GM18907 (cell line): ENCODE results near the gene ELOA.
A peak's percentile ranks its signal among the peaks of the same experiment; 100 is the strongest.
"Not testable (repeated sequence)": the region's sequence is repeated elsewhere in the genome, so short reads cannot be mapped to it uniquely, and the experiment has no call there.

ENCODE experiments used
- ATAC-seq: cut with Tn5 transposase; IDR thresholded peaks from one replicate; pipeline ENCODE4 v1.9.1; 2021; ENCODE audit warnings: mild to moderate bottlenecking, moderate library complexity; ENCODE audit not compliant: unreplicated experiment

The ELOA gene

DNA sequence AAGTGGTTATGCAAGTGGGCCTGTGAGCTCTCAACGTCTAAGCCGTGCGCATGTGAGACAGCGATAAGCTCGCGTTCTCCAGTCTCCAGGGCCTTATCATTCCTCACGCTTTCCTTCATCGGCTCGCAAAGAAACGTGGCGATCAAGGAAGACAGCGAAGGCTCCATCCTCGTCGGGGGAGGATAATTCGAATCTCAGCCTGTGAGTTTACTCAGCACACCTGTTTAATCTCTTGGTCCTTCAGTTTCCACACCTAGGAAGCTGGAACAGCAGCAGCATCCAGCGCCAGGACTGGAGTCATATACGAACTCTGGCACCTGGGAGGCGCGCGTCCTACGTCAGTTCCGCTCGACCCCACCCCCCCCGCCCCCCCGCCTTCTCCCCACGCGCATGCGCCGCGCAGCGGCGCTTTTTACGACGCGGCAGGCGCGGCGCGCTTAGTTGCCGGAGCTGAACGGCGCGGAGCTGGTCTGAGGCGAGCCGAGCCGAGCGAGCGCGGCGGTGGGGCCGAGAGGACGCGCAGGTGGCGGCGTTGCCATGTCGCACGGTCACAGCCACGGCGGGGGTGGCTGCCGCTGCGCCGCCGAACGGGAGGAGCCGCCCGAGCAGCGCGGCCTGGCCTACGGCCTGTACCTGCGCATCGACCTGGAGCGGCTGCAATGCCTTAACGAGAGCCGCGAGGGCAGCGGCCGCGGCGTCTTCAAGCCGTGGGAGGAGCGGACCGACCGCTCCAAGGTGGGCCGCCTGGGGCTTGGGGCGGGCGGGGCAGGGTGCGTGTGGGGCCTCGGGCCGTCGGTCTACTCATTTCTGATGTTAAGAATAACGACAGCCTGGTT lies 34.9 kb downstream of the ELOA start, which contains the start of gene PITHD1:
TSS of gene PITHD1 (plus strand) at position 440 of the 836 bp plus-strand sequence. CDS start at position 538, 98 bp downstream.
- ATAC-seq, result peak; percentile 75

DNA sequence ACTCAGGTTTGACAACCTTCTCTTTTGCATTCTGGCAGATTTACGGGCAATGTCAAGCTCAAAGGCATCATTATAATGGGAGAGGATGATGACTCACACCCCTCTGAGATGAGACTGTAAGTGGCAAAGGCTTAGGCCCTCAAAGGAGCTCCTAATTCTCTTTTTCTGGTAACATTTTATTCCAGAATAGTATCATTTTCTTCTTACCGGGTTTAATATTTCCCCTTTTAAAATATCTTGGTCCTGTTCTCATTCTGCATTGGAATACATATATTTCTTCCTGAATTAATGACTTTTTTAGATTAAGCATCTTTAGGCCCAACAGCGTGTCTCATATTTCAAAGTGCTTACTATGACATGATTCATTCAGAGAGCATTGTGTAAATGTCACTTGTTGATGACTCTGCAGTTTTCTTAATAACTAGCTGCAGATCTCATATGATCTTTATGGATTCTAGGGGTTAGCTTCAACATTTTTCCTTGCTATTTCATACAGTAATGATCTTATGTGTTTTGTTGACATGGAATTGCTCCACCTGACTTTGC lies 36.6 kb downstream of the ELOA start:
- no peak for ATAC-seq

DNA sequence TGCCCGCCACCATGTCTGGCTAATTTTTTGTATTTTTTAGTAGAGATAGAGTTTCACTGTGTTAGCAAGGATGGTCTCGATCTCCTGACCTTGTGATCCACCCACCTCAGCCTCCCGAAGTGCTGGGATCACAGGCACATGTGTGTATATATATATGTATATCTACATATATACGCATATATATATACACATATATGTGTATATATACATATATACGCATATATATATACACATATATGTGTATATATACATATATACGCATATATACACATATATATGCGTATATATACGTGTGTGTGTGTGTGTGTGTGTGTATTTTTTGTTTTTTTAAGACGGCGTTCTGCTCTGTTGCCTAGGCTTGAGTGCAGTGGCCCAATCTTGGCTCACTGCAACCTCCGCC lies 39.9 kb downstream of the ELOA start:
- not testable (repeated sequence) for ATAC-seq

DNA sequence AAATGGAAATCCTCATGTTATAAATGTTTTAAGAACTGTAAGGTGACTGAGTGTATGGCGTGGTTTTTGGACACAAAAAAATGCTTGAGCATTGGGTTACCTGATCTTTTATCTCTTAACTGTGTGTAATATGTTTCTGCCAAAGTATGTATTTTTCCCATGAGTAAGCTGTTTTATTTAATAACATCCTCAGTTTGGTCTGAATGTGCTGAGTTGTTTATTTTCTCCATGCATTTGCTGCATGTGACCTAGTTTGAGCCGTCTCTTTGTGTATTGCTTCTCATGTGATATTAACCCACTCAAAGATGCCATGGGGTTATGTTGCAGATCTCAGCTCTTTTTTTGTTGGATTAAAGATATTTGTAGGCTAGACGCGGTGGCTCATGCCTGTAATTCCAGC lies 41.6 kb downstream of the ELOA start:
- ATAC-seq, result no peak

DNA sequence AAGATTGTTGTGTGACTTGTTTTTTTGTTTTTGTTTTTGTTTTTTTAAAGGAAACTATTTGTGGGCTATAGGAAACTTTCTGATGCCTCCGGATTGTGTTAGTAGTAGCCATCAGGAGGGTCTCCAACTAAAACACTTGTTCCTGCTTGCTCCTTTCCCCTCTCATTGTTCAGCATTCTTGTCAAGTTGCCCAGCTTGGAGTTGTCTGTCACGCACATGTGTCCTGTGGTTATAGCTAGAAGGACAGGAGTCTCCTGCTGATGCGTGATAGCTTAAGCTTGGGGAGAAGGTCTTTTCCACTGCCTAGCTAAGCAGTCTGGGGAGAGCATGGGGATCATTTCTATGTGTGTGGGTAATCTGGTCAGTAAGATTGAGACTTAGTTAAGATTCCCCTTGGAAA lies 44.4 kb downstream of the ELOA start:
- no peak for ATAC-seq

DNA sequence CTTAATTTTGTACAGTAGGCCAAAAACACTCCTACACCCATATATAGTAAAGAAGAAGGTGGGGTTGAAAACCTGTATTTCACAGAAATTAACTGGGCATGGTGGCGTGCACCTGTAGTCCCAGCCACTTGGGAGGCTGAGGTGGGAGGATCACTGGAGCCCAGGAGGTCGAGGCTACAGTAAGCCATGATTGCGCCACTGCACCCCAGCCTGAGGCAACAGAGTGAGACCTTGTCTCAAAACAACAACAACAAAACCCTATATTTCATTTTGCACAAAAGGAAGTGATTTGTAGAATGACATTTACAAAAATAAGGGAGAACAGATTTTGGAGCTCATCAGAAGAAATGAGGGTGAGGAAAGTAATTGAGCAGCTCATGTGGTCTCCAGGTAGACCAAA lies 45.4 kb downstream of the ELOA start:
- no peak for ATAC-seq

DNA sequence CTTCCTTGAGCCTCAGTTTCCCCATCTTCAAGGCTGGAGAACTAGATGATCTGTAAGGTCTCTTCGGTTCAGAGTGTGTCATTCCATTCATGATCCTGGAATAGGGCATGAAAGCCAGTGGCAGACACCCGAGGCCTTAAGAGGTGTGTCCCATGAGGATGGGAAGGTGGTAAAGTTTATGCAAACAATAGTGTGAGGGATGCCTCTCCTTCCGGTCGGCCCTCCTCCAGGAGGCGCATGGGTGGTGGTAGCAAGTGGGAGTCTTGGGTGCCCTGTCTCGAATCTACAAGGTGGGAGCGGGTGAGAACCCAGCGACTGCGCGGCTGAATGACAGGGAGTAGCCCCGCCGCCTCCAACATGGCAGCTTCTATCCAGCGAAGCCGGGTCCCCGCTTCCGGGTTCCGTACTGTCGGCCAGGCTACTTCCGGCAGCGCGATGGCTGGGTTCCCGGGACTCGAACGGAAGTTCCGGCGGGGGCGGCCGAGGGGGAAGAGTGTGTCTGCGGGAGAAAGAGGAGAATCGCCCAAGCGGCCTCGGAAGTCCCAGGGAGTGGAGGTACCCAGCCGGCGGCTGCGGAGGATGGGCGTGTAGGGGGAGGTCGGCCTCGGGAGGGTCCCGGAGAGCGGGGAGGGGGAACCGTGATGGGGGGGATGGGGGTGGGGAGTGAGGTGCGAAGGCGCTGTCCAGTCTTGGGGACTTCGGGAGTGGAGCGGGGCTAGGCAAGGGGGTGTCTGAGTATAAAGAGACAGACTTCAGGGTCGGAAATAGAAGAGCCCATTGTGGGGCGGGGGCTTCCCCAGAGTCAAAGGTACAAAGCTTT lies 47.6 kb downstream of the ELOA start, which contains the start of gene LYPLA2:
TSS of gene LYPLA2 (plus strand) at position 450 of the 820 bp plus-strand sequence. CDS start 1,538 bp downstream, outside the sequence.
- peak; percentile 66 for ATAC-seq

DNA sequence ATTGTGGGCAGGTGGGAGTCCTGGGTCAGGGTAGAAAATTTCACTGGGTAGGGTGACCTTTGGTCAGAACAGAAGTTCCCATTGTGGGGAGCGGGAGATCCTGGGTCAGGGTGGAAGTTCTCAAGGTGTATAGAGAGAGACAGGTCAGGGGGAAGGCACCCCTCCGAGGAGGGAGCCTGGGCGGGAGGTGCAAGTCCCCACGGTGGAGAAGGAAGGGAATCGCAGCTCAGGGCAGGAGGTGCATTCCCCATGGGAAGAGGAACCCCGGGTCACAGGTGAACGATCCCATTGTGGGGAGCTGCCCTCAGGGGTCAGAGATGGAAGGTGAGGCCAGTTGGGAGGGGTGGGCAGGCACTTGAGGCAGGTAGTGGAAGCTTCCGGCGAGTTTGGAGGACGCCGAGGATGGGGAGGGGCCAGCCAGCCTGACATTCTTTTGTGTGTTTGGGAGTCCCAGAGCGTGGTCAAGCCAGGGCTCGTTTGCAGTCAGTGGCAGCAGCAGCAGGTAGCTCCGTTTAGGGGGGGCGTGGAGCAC lies 48.3 kb downstream of the ELOA start:
- peak; percentile 4 for ATAC-seq

DNA sequence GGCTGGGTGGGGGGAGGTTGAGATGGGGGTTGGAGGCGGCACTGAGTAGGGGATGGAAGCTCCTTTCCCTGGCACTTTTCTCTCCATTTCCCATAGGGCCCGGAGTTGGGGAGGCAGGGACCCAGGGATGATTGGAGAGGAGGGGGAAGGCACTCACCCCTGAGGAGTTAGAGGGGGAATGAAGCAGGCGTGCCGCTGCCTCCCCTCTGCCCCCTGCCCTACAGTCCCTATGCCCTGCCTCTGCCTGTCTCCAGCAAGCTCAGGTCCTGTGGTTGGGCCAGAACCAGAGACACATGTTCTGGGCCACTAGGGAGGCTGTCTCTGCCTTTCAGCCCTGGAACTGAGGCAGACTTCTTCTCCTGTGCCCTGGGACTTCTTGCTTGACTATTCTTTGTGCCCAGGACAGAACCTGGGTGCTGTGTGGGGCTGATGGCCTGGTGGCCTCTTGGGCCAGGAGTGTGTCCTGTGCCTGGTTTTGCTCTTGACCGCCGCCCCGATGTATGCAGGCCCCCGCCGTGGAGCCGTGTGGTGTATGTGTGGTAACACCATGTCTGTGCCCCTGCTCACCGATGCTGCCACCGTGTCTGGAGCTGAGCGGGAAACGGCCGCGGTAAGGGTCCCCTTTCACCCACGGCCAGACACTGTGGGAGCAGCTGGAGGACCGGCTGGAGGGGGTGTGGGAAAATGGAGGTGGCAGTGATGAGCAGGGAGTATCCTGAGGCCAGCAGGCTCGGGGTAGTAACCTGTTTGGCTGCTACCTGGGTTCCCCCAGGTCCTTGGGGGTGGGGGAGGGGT lies 49.1 kb downstream of the ELOA start:
- no peak for ATAC-seq

DNA sequence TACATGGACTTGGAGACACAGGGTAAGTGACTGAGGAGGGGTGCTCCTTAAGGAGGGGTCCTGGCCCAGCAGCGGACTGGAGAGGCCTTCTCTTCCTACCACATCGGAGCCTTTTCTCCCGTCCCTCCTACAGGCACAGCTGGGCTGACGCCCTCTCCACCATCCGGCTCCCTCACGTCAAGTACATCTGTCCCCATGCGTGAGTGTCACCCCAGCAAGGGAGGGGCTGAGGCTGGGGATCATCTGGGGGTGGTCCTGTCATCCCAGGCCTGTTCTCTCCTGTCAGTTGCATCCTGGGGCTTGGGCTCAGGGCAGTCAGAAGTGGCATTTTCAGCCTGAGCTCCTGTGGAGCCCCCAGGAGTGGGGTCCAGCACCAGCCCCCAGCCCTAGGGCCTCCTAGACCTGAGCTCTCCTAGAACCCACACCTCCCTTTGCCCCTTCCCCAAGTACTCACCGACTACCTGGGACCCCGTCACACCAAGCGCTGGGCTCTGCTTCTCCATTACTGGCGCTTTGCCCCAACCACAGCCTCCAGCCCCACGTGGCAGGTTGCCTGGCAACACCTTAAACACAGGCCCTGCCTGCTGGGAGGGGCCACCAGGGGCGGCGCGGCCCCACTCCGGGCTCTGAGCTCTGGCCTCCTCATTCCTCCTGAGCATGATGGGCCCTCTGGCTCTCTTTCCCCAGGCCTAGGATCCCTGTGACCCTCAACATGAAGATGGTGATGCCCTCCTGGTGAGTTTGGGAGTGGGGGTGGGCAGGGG lies 49.9 kb downstream of the ELOA start:
- ATAC-seq, result no peak

DNA sequence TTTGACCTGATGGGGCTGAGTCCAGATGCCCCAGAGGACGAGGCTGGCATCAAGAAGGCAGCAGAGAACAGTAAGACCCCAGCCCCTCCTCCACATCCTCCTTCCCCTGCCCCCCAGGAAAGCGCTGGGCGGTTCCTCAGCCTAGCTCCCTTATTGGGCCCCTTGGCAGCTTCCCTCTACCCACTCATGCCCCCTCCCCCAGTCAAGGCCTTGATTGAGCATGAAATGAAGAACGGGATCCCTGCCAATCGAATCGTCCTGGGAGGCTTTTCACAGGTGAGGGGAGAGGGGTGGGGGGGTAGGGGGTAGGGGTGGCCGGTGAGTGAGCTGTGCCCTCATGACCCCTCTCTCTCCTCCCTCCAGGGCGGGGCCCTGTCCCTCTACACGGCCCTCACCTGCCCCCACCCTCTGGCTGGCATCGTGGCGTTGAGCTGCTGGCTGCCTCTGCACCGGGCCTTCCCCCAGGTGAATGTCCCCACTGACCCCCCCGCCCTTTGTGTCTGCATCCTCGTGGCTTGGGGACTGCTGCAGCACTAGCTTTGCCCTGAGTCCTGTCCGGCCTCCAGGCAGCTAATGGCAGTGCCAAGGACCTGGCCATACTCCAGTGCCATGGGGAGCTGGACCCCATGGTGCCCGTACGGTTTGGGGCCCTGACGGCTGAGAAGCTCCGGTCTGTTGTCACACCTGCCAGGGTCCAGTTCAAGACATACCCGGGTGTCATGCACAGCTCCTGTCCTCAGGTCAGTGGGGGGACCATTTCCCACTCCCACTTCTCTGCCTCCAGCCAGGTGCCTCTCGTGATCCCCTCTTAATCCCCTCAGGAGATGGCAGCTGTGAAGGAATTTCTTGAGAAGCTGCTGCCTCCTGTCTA lies 50.8 kb downstream of the ELOA start:
- no peak for ATAC-seq

DNA sequence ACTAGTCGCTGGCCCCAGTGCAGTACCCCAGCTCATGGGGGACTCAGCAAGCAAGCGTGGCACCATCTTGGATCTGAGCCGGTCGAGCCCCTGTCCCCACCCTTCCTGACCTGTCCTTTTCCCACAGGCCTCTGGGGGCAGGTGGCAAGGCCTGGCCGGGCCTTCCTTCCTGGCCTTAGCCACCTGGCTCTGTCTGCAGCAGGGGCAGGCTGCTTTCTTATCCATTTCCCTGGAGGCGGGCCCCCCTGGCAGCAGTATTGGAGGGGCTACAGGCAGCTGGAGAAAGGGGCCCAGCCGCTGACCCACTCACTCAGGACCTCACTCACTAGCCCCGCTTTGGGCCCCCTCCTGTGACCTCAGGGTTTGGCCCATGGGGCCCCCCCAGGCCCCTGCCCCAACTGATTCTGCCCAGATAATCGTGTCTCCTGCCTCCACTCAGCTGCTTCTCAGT lies 51.5 kb downstream of the ELOA start:
- ATAC-seq, result not testable (repeated sequence)

DNA sequence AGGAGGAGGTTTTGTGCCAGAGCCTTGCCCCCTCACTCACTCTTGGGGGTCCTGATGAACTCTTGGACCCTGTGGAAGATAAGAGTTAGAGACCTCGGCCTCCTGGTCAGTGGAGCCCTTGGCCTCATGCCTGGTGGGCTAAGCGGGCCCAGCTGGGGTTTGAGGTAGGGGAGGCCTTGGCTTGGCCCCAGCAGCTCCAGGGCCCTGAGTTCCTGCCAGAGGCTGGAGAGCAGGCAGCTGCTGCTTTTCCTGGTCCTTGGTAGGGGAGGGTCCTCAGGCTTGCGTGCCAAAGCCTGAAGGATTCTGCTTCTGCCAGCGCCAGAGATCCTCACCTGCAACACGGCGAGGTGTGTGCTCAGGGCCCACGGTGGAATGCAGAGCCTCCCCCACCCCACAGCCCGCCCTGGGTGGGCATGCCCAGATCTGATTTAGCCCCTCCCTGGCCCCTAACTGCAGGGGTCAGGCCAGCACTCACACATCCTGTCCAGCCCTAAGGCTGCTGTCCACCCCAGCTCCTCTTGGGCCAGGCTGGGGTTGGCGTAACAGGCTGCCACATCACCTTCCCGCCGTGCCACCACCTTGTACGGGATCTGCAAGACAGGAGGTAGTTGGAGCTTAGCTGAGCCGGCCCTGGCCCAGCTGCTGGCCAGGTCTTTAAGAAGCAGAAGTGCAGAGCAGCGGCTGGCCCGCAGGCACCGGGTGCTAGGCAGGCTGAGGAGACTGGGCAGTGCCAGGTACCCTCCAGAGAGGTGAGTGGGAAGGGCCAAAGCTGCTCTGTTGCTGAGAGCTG lies 52.6 kb downstream of the ELOA start:
- no peak for ATAC-seq

DNA sequence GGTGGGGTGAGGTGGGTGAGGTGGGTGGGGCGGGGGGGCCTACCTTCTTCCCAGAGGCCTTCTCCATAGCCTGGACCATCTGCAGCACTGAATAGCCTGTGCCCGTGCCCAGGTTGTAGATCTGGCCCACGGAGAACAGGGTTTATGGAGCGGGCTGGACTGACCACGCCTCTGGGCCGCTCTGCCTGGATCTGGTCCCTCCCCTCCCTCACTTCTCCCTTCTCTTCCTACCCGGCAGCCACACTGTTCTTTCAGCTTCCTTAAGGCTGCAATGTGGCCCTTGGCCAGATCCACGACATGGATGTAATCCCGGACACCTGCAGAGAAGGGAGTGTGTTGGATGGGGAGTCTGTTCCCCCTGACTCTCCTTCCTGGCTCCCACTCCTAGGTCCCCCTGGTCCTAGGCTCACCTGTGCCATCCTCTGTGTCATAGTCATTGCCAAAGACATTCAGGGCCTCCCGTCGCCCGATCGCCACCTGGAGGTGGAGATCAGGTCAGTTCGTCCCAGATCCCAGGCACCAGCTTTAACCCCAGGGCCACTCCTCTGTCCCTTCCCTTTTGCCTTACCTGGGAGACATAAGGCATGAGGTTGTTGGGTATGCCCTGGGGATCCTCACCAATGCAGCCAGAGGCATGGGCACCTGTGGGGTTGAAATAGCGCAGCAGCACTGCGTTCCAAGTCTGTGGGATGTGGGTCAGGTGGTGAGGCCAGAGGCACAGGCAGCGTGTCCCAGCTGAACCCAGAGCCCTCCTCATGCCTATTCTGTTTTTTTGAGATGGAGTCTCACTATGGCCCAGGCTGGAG lies 53.4 kb downstream of the ELOA start:
- no peak for ATAC-seq

DNA sequence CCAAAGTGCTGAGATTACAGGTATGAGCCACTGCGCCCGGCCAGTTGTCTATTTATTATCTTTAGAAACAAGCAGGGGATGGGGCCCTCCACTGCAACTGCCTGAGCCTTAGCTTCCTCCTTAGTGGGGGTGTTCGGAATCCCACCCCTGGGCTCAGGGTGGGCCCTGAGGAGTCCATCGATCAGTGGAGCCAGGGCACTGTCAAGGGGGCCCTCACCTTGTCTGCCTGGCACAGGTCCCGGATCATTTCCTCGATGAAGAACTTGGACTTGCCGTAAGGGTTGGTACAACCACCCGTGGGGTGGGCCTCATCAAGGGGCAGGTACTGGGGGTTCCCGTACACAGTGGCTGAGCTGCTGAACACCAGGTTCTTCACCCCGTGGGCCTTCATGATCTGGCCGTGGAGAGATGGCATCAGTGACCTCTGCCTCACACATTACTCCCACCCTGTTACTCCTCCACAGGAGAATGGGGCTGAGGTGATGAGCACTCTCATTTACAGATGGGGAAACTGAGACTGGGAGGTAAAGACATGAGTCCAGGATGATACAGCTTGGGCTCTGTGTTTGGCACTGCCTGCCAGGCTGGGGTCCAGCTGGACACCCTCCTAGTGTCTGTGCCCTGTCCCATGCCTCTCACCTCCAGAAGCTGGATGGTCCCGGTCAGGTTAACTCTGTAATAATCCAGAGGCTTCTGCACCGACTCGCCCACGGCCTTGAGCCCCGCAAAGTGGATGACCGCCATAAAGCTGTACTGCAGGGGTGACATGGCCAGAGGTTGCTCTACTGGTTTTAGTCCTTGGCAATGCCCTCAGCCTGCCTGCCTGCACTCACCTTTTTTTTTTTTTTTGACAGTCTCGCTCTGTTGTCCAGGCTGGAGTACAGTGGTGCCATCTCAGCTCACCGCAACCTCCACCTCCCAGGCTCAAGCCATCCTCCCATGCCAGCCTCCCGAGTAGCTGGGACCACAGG lies 54.5 kb downstream of the ELOA start:
- ATAC-seq, result no peak

DNA sequence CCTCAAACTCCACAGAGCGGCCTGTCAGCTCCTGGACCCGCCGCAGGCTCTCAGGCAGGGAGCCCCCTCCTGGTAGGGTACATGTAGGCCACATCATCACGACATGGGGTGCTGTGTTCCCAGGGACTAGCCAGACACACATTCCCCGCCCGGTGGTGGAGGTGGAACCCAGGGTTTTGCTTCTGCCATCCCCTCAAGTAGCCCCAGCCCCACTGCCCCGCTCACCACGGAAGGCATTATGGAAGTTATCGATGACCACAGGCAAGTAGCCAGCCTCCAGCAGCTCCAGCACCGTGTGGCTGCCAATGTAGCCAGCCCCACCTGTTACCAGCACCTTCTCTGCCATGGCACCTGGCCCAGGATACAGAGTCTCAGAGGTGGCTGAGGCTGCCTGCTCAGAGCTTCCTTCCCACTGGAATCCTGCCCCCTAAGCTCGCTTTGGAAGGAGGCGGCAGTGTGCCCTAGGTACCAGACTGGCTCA lies 55.4 kb downstream of the ELOA start:
- ATAC-seq, result no peak
